A204.1 (cell line): Measurements from ENCODE around the gene ELAC1.
"Not testable (repeated sequence)": the region's sequence is repeated elsewhere in the genome, so short reads cannot be mapped to it uniquely, and the experiment has no call there.

Experiments
- FAIRE-seq: peaks from 2 replicates; lab custom pipeline; 2012; peaks lifted over from hg19 to GRCh38; lab: Jason Lieb, UNC

ELAC1 gene, protein sequence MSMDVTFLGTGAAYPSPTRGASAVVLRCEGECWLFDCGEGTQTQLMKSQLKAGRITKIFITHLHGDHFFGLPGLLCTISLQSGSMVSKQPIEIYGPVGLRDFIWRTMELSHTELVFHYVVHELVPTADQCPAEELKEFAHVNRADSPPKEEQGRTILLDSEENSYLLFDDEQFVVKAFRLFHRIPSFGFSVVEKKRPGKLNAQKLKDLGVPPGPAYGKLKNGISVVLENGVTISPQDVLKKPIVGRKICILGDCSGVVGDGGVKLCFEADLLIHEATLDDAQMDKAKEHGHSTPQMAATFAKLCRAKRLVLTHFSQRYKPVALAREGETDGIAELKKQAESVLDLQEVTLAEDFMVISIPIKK

GRCh38 chr18:50967714-50968661 is at the start of gene ELAC1:
ELAC1 (plus strand) TSS chr18:50968040; CDS start chr18:50974405, 6,365 bp downstream.
- FAIRE-seq: no peak

DNA sequence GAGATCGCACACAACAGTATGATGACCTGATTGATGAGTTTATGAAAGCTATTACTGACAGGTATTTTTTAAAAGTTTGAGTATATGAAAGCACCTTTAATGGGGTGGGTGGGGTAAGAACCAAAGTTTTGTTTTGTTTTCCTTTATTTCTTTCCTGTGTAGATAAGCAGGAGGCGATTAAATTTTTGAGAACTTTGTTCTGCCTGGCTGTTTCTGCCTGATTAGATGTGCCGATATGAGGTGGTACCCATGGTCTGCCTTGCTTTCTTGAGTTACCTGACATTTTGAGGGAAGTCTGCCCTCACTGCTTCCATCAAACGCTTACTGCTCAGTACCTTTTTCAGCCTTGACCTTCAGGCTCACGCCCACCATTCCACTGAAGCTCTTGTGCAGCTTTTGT is 49.7 kb upstream of the ELAC1 start:
- no peak for FAIRE-seq

DNA sequence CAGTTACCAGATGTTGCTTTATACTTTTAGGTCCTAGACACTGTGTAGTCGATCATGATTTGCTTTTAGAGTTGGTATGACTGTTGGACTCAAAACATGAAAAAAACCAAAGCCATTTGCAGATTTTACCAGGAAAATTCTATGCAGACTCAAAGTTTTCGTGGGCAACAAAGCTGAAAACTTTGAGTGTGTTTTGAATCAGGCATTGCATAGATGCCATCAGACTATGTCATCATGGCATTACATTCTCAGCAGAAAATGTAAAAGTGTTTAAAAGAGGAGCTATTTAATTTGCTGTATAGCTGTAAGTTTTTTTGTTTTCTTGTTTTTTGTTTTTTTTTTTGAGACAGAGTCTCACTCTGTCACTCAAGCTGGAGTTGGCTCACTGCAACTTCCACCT is 43.5 kb upstream of the ELAC1 start:
- FAIRE-seq: no peak

DNA sequence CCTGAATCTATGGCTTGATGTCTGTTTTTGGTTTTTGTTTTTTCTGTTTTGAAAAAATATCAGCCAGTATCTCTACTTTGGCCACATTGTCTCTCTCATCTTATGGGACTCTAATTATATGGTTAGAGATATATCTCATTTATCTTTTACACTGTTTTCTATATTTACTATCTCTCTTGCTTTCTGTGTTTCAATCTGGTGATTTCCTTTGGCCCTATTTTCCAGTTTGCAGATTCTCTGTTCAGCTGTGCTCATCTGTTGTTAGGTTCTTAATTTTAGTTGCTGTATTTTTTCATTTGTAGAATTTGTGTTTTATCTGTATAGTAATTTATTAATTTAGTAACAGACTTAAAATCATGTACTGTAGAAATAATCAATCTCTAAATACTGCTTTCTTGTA is 41.3 kb upstream of the ELAC1 start:
- FAIRE-seq: no peak

- no peak for FAIRE-seq
These were observed 39.3 kb upstream of the ELAC1 start for GRCh38 chr18:50928551-50928950.

DNA sequence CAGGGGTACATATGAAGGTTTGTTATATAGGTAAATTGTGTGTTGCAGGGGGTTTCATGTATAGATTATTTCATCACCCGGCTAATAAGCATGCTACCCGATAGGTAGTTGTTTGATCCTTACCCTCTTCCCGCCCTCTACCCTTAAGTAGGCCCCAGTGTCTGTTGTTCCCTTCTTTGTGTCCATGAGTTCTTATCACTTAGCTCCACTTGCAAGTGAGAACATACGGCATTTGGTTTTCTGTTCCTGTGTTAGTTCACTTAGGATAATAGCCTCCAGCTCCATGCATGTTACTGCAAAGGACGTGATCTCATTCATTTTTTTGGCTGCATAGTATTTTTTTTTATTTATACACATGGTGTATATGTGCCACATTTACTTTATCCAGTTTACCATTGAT is 34.2 kb upstream of the ELAC1 start:
- no peak for FAIRE-seq

DNA sequence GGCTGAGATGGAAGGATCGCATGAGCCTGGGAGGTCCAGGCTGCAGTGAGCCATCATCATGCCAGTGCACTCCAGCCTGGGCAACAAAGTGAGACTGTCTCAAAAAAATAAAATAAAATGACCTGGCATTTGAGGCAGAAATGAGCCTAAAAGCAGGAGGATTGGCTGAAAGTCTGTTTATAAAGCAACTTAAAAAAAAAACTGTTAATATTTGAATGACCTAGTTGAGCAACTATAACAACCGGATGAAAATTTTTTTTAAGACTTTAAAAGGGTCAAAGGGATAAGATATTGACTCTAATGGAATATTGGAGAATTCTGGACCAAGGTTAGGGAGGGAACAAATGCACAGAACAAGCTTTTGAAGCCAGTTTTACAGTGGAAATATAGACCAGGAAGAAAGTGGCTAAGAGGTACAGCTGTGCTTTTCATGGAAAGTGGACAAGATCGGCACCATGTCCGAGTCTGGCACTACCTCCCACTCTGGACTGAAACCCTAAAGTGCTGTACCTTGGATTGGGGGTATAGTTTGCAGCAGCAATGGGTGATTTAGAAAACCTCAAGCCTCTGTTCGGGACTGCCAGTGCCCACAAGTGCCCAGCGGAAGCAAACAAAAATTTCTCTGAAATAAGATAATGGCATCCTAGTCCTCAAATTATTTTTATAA is 33.2 kb upstream of the ELAC1 start:
- FAIRE-seq: no peak

DNA sequence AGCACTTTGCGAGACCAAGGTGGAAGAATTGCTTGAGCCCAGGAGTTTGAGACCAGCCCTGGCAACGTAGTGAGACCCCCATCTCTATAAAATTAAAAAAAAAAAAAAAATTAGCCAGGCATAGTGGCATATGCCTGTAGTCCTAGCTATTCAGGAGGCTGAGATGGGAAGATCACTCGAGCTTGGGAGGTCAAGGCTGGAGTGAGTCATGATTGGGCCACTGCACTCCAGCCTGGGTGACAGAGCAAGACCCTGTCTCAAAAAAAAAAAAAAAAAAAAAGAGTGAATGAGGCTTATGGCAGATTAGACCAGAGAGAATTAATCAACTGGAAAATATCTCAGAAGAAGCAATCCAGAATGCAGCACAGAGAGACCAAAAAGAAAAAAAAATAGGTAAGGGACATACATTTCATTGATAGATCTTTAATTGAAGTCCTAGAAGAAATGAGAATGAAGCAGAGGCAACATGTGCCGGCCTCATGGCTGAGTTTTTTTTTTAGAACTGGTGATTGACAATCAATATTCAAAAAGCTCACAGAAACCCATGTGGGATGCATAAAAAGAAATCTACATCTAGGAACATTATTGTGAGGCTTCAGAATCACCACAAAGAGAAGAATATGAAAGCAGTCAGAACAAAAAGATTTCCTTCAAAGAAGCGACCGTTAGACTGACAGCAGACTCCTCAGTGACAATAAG is 32.2 kb upstream of the ELAC1 start:
- FAIRE-seq: no peak

DNA sequence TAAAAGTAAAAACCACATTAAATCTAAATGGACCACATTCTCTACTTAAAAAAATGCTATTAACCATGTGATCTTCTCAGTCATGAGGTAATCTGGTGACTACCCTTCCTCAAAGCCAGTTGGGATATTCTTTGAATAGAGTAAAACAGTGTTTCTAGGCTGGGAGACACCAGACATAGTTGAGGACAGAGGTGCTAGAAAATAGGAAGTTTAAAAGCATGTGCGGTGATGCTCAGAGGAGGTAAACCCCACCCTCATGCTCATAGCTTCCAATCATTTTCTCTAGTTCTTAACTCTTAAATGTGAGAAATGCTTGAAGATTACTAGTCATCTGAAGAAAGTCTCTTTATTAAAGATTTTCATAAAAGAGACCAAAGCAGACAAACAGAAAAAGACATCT is 30.7 kb upstream of the ELAC1 start:
- FAIRE-seq: no peak

GRCh38 chr18:50938912-50939311 is 28.9 kb upstream of the ELAC1 start:
- FAIRE-seq: no peak

DNA sequence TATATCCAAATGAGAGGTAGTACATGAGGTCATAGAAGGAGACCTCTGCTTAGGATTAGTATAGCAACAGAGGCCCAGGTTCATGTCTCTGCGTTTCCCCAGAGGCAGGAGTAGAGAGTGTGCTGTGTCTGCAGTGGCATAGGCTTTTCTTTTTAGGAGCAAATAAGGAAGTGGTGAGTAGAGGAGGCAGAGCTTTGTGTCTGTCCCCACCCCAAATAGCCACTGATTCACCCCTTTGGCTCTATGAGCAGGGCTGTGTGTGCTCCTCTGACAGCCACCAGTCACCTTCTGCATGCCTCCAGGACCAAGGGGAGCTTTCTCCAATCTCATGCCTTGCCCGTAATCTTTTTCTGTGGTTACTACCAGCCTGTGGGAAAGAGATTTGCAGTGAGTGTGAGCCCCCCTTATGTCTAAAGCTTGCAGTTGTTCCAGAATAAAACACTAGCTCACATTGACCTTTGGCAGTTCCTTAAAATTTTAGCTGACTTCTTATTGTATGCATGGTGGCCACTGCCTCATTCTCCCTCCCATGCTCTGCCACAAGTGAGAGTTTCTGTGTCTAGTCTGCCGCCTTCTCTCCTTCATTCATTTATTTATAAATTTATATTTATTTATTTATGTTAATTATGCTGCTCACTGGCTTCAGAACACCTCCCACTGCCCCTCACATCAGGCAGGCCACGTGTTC is 23.5 kb upstream of the ELAC1 start:
- FAIRE-seq: no peak

GRCh38 chr18:50945918-50946317 is 21.9 kb upstream of the ELAC1 start:
- not testable (repeated sequence) for FAIRE-seq

GRCh38 chr18:50947899-50948298 is 19.9 kb upstream of the ELAC1 start:
- no peak for FAIRE-seq

- FAIRE-seq: no peak
These were observed 18.7 kb upstream of the ELAC1 start for GRCh38 chr18:50949185-50949584.

DNA sequence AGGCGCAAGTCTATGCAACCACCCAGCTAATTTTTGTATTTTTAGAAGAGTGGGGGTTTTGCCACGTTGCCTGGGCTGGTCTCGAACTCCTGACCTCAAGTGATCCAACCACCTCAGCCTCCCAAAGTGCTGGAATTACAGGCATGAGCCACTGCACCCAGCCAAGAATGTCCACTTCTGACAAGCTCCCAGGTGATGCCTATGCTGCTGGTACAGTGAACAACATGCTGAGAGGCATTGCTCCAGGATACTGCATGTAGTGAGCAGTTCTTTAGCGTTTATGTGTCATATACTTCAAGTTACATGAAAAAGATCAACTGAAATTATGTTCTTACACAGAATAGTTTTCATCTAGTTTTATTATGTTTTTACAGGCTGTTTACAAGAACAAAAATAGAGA is 17.2 kb upstream of the ELAC1 start:
- no peak for FAIRE-seq

GRCh38 chr18:50953822-50954221 is 14.0 kb upstream of the ELAC1 start:
- FAIRE-seq: no peak

DNA sequence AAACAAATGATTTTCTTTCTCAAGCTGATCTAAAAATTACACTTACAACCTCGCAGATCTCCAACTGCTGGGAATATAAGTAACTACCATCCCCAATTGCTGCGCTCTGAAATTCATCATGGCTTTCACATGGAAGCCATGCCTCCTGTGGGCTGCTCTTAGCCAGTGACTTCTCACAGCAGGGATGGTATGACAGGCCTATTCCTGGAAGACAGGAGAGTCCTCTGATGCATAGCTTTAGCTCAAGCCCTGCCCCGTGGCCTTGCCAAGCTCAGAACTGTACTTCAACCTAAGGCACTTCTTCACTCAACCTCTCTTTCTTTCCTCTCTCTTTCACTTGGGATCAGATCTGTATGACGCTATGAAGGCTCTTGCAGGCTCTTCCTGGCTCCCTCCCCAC is 12.6 kb upstream of the ELAC1 start:
- FAIRE-seq: no peak

GRCh38 chr18:50956116-50956515 is 11.7 kb upstream of the ELAC1 start:
- no peak for FAIRE-seq

- no peak for FAIRE-seq
These were observed 5.9 kb upstream of the ELAC1 start for GRCh38 chr18:50961974-50962373.

DNA sequence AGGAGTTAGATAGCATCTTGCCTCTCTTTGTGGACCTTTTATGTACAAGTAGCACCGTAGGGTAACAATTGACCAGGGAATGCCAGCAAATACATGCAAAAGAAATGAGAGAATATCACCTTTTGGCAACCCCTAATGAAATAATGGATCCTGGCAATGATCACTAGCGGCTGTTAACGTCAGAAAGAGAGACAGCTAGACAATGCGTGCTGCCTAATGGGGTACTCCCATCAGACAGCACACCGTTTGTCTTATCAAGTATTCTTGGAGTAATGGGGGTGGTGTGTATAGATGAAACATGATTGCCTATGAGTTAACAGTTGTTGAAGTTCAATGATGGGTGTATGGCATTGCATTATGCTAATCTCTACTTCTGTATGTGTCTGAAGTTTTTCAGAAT is 1.6 kb downstream of the ELAC1 start:
- FAIRE-seq: no peak

GRCh38 chr18:50970006-50970405 is 2.2 kb downstream of the ELAC1 start:
- FAIRE-seq: no peak

DNA sequence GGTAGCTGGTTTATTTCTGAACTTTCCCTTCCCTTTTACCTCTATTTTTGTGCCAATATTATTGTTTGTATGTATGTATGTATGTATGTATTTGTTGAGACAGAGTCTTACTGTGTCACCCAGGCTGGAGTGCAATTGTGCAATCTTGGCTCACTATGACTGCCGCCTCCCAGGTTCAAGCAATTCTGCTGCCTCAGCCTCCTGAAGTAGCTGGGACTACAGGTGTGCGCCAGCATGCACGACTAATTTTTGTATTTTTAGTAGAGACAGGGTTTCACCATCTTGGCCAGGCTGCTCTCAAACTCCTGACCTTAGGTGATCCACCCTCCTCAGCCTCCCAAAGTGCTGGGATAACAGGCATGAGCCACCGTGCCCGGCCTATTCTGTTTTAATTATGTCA is 4.6 kb downstream of the ELAC1 start:
- FAIRE-seq: not testable (repeated sequence)
